Mesenchymal stem cell (in vitro differentiated cells and primary cell): ENCODE measurements around the gene AP5Z1.
A peak's percentile ranks its signal among the peaks of the same experiment; 100 is the strongest.

ENCODE experiments used
- DNase-seq: peaks from one replicate; pipeline ENCODE4 v3.0.0-alpha.2; 2013
- H2AFZ ChIP-seq: one replicate; pipeline ENCODE4 v1.6.1; 2013; ENCODE audit warnings: low read depth, mild to moderate bottlenecking, control low read depth, inconsistent platforms, low read length, moderate library complexity
- H2AK5ac ChIP-seq: 2 replicates; pipeline ENCODE4 v1.6.1; 2013; ENCODE audit warnings: low read length, moderate library complexity, mild to moderate bottlenecking, inconsistent platforms; ENCODE audit not compliant: severe bottlenecking
- H2BK120ac ChIP-seq: one replicate; pipeline ENCODE4 v1.6.1; 2013; ENCODE audit warnings: low read depth, mild to moderate bottlenecking, inconsistent platforms, low read length, moderate library complexity
- H2BK12ac ChIP-seq, 2 experiments: one replicate each; pipeline ENCODE4 v1.6.1; 2013; ENCODE audit warnings: inconsistent platforms in 2 of 2, low read length in 2 of 2, mild to moderate bottlenecking in 2 of 2, moderate library complexity in 2 of 2, control low read depth in 1 of 2
- H2BK15ac ChIP-seq: one replicate; pipeline ENCODE4 v1.6.1; 2013; ENCODE audit warnings: mild to moderate bottlenecking, low read depth, inconsistent platforms; ENCODE audit not compliant: poor library complexity, severe bottlenecking
- H2BK5ac ChIP-seq: 2 replicates; pipeline ENCODE4 v1.6.1; 2013; ENCODE audit warnings: low read depth, mild to moderate bottlenecking, low read length, control low read depth, inconsistent platforms; ENCODE audit not compliant: poor library complexity, severe bottlenecking
- H3K14ac ChIP-seq, 2 experiments: one replicate each; pipeline ENCODE4 v1.6.1; 2013; ENCODE audit warnings: inconsistent platforms in 2 of 2, low read length in 2 of 2, control low read depth in 1 of 2, mild to moderate bottlenecking in 1 of 2, moderate library complexity in 1 of 2
- H3K18ac ChIP-seq, 2 experiments: one replicate each; pipeline ENCODE4 v1.6.1; 2013; ENCODE audit warnings: inconsistent platforms in 2 of 2, low read length in 2 of 2, control low read depth in 1 of 2, low read depth in 1 of 2, mild to moderate bottlenecking in 1 of 2
- H3K23ac ChIP-seq, 2 experiments: one replicate each; pipeline ENCODE4 v1.6.1; 2013; ENCODE audit warnings: inconsistent platforms in 2 of 2, low read length in 2 of 2, mild to moderate bottlenecking in 2 of 2, moderate library complexity in 2 of 2, control low read depth in 1 of 2
- H3K27ac ChIP-seq: 2 replicates; pipeline ENCODE4 v1.5.1; 2013; ENCODE audit warnings: mild to moderate bottlenecking, moderate library complexity, low read length, control low read depth, inconsistent platforms; ENCODE audit not compliant: poor library complexity, severe bottlenecking
- H3K27me3 ChIP-seq, 2 experiments: 2 replicates each; pipeline versions ENCODE4 v1.6.1 to v1.7.0; 2013; ENCODE audit warnings: low read length in 2 of 2, mild to moderate bottlenecking in 2 of 2, moderate library complexity in 2 of 2, control low read depth in 1 of 2, inconsistent platforms in 1 of 2; ENCODE audit not compliant: control insufficient read depth in 1 of 2, insufficient read depth in 1 of 2
- H3K36me3 ChIP-seq, 2 experiments: 2 replicates each; pipeline versions ENCODE4 v1.6.1 to v1.7.0; 2013; ENCODE audit warnings: low read length in 2 of 2, control low read depth in 1 of 2, inconsistent platforms in 1 of 2, low read depth in 1 of 2, mild to moderate bottlenecking in 1 of 2; ENCODE audit not compliant: insufficient read depth in 2 of 2, control insufficient read depth in 1 of 2
- H3K4ac ChIP-seq, 2 experiments: one replicate each; pipeline ENCODE4 v1.6.1; 2013; ENCODE audit warnings: inconsistent platforms in 2 of 2, low read length in 2 of 2, mild to moderate bottlenecking in 2 of 2, moderate library complexity in 2 of 2, control low read depth in 1 of 2, low read depth in 1 of 2
- H3K4me1 ChIP-seq: 2 replicates; pipeline ENCODE4 v1.6.1; 2013; ENCODE audit warnings: low read depth, low read length, control low read depth; ENCODE audit not compliant: control insufficient read depth, insufficient read depth
- H3K4me2 ChIP-seq: 2 replicates; pipeline ENCODE4 v1.6.1; 2013; ENCODE audit warnings: low read length, mild to moderate bottlenecking, inconsistent platforms; ENCODE audit not compliant: poor library complexity, severe bottlenecking
- H3K4me3 ChIP-seq, 2 experiments: 2 replicates each; pipeline versions ENCODE4 v1.5.1 to v1.7.0; 2013; ENCODE audit warnings: low read length in 2 of 2, mild to moderate bottlenecking in 2 of 2, control low read depth in 1 of 2, low read depth in 1 of 2; ENCODE audit not compliant: insufficient read depth in 1 of 2
- H3K79me1 ChIP-seq: replicated peaks from 2 replicates; pipeline ENCODE4 v1.6.1; 2013; ENCODE audit warnings: mild to moderate bottlenecking, control low read depth, low read length, inconsistent platforms; ENCODE audit not compliant: poor library complexity, severe bottlenecking
- H3K9ac ChIP-seq: 2 replicates; pipeline ENCODE4 v1.7.0; 2013; ENCODE audit warnings: mild to moderate bottlenecking, low read length, moderate library complexity
- H3K9me3 ChIP-seq: 2 replicates; pipeline ENCODE4 v1.7.0; 2013; ENCODE audit warnings: mild to moderate bottlenecking, low read length; ENCODE audit not compliant: control insufficient read depth
- H4K8ac ChIP-seq: one replicate; pipeline ENCODE4 v1.6.1; 2013; ENCODE audit warnings: inconsistent platforms, mild to moderate bottlenecking, low read length, moderate library complexity
- H4K91ac ChIP-seq: one replicate; pipeline ENCODE4 v1.6.1; 2013; ENCODE audit warnings: mild to moderate bottlenecking, low read length, inconsistent platforms
- WGBS: methylation state at CpG from one replicate; pipeline ENCODE4 v1.1.7; 2013; ENCODE audit warnings: mixed read lengths; 5-methylcytosine and 5-hydroxymethylcytosine counted together

AP5Z1 gene

DNA sequence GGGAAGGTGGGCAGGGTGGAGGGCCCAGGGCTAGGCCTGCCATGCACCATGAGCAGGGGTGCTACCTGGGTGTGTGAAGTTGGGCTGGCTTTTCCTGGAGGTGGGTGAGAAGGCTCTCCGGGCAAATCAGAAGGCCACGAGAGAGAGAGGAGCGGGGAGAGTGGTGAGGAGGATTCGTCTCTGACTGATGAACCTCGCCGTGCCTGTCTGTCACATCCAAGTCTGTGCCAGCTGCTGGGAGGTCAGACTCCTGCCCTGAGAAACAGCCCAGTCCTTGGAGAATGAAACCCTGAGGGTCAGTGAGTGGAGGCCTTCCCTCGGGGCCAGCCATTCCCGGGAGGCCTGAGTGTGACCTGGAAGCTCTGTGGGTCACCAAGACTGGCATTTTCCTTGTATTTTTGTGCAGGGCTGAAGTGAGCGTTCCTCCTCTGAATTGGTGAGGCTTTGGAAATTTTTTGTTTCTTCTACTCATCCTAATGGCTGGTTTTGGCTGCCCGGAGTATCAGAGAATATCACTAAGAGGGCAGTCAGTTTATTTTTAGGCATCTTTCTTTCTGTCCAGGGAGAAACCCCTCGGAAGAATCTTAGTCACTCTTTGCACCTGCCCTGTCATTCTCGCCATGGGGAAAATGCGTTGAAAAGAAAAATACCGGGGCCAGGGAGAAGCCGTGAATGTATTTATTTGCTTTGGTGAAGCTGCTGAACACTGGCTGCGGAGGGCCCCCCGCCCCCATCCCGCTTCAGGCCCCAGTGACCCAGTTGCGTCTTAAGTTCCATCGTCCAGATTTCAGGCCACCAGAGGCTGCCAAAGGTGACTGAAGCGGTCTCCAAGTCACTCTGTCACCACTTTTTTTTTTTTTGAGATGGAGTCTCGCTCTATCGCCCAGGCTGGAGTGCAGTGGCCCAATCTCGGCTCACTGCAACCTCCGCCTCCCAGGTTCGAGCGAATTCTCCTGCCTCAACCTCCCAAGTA, 6.5 kb upstream of the AP5Z1 start:
- Histone ChIP-seq H3K9me3 (no peaks in the 10 kb centered on the region), H2BK120ac (no peak overlapping the region), H3K14ac (no peak overlapping the region), H2BK5ac (no peak overlapping the region), H2BK15ac (no peak overlapping the region), H3K4ac (no peak overlapping the region), H3K27me3 (no peaks in the 10 kb centered on the region), H2AFZ (no peak overlapping the region), H3K18ac (no peak overlapping the region), H3K36me3 (peaks cover 48 to 67% of the 10 kb centered on the region in 2 experiments), H2BK12ac (no peak overlapping the region), H3K27ac (no peak overlapping the region), H4K8ac (peak overlapping the region; percentile 71), H3K9ac (no peak overlapping the region), H3K23ac (no peak overlapping the region), H3K79me1 (peaks cover 60% of the 10 kb centered on the region), H2AK5ac (no peak overlapping the region), H3K4me3 (no peak overlapping the region), H3K4me2 (no peak overlapping the region), H3K4me1 (no peaks in the 10 kb centered on the region), H4K91ac (no peak overlapping the region)
- WGBS = 96% methylated on average over 27 of the region's 27 CpGs
- no peak for DNase-seq

GRCh38 chr7:4769761-4770160, 5.7 kb upstream of the AP5Z1 start:
- H3K36me3 ChIP-seq = peaks cover 39 to 58% of the 10 kb centered on the region in 2 experiments
- no peak overlapping the region for H3K4me2 ChIP-seq
- H2BK5ac ChIP-seq = no peak overlapping the region
- H3K27me3 ChIP-seq = no peaks in the 10 kb centered on the region
- H3K4ac ChIP-seq = no peak overlapping the region
- H2BK120ac ChIP-seq = no peak overlapping the region
- H2AFZ ChIP-seq = no peak overlapping the region
- no peak overlapping the region for H2BK15ac ChIP-seq
- H4K91ac ChIP-seq = no peak overlapping the region
- whole genome bisulfite sequencing = 87% methylated on average over 7 of the region's 7 CpGs
- H2AK5ac ChIP-seq = no peak overlapping the region
- no peak overlapping the region for H3K9ac ChIP-seq
- no peak overlapping the region for H3K27ac ChIP-seq
- H4K8ac ChIP-seq = no peak overlapping the region
- no peak overlapping the region for H3K4me3 ChIP-seq
- H3K18ac ChIP-seq = no peak overlapping the region
- H3K4me1 ChIP-seq = peaks cover 4% of the 10 kb centered on the region
- no peak overlapping the region for H3K14ac ChIP-seq
- H2BK12ac ChIP-seq = no peak overlapping the region
- H3K23ac ChIP-seq = no peak overlapping the region
- H3K79me1 ChIP-seq = peaks cover 53% of the 10 kb centered on the region
- H3K9me3 ChIP-seq = no peaks in the 10 kb centered on the region
- DNase-seq = no peak

GRCh38 chr7:4770886-4771285, 4.5 kb upstream of the AP5Z1 start:
- Histone ChIP-seq H3K4me1 (peaks cover 4% of the 10 kb centered on the region), H3K4ac (no peak overlapping the region), H3K36me3 (peaks cover 29 to 47% of the 10 kb centered on the region in 2 experiments), H3K18ac (no peak overlapping the region), H3K9me3 (no peaks in the 10 kb centered on the region), H2AFZ (no peak overlapping the region), H3K4me3 (no peak overlapping the region), H2BK15ac (no peak overlapping the region), H3K23ac (no peak overlapping the region), H4K91ac (no peak overlapping the region), H4K8ac (no peak overlapping the region), H3K27ac (no peak overlapping the region), H3K4me2 (no peak overlapping the region), H2BK12ac (no peak overlapping the region), H2AK5ac (no peak overlapping the region), H3K27me3 (no peaks in the 10 kb centered on the region), H3K14ac (no peak overlapping the region), H2BK5ac (no peak overlapping the region), H3K79me1 (peaks cover 42% of the 10 kb centered on the region), H2BK120ac (no peak overlapping the region), H3K9ac (no peak overlapping the region)
- no peak for DNase-seq
- WGBS = 97% methylated on average over 6 of the region's 9 CpGs

DNA sequence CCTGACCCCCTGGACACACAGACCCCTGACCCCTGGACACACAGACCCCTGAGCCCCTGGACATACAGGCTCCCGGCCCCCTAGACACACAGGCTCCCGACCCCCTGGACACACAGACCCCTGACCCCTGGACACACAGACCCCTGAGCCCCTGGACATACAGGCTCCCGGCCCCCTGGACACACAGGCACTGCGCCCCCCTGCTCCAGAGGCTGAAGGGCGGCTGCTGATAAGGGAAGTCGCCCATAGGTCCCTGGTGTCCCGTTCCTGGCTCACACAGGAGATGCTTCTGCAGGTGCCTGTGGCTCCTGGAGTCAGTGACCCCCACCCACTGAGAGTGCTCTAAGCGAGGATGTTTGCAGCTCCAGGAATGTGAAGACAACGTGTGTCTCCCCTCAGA, 3.7 kb upstream of the AP5Z1 start:
- no peak overlapping the region for H3K4me2 ChIP-seq
- H3K9ac ChIP-seq = no peak overlapping the region
- no peak overlapping the region for H3K4ac ChIP-seq
- no peak overlapping the region for H4K8ac ChIP-seq
- no peak overlapping the region for H3K14ac ChIP-seq
- no peaks in the 10 kb centered on the region for H3K9me3 ChIP-seq
- H2AK5ac ChIP-seq = no peak overlapping the region
- H3K79me1 ChIP-seq = peaks cover 37% of the 10 kb centered on the region
- H3K4me3 ChIP-seq = no peak overlapping the region
- H2BK5ac ChIP-seq = no peak overlapping the region
- no peak overlapping the region for H3K23ac ChIP-seq
- H3K27me3 ChIP-seq = no peaks in the 10 kb centered on the region
- H3K18ac ChIP-seq = no peak overlapping the region
- no peak overlapping the region for H2BK15ac ChIP-seq
- H2BK120ac ChIP-seq = no peak overlapping the region
- no peak overlapping the region for H2BK12ac ChIP-seq
- H3K27ac ChIP-seq = no peak overlapping the region
- WGBS = 90% methylated on average over 9 of the region's 9 CpGs
- peaks cover 22 to 39% of the 10 kb centered on the region in 2 experiments for H3K36me3 ChIP-seq
- H4K91ac ChIP-seq = no peak overlapping the region
- H3K4me1 ChIP-seq = peaks cover 11% of the 10 kb centered on the region
- no peak overlapping the region for H2AFZ ChIP-seq
- DNase-seq = no peak
